ENCODE measurements around the gene NUMA1.

GRCh38 chr11:71979094-71979493 is 101.2 kb downstream of the NUMA1 start:
- TF ChIP-seq CTCF (IDR thresholded peaks at IDR 0.05) (no peak), POLR2A (IDR thresholded peaks at IDR 0.05) (no peak)
